GM12801 (cell line): Measurements from ENCODE around the gene OR7C2.

Experiments used
- TF ChIP-seq, protein P1 (sequence below): IDR thresholded peaks from one replicate; pipeline ENCODE4 v1.5.1; 2011; ENCODE audit warnings: control low read depth; ENCODE audit not compliant: insufficient read length; ENCODE audit errors: extremely low read depth

OR7C2 gene

DNA sequence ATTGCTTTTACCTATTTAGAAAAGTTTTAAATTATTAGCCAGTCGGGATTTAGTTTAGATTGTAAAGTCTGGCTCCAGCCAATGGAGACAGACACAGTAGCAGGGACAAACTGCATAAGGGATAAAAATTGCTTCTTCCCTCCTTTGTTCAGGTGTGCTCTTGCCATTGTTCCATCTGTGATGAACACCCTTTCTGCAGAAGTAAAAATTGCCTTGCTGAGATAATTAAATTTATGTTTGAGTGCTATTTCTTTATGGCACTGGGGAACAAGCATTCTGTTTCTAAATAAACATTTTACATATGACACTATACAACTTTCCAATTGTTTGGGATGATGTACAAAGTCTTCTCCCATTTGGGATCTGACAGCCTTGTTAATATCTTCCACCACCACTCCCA lies 18.0 kb downstream of the OR7C2 start:
- TF ChIP-seq, protein P1, sequence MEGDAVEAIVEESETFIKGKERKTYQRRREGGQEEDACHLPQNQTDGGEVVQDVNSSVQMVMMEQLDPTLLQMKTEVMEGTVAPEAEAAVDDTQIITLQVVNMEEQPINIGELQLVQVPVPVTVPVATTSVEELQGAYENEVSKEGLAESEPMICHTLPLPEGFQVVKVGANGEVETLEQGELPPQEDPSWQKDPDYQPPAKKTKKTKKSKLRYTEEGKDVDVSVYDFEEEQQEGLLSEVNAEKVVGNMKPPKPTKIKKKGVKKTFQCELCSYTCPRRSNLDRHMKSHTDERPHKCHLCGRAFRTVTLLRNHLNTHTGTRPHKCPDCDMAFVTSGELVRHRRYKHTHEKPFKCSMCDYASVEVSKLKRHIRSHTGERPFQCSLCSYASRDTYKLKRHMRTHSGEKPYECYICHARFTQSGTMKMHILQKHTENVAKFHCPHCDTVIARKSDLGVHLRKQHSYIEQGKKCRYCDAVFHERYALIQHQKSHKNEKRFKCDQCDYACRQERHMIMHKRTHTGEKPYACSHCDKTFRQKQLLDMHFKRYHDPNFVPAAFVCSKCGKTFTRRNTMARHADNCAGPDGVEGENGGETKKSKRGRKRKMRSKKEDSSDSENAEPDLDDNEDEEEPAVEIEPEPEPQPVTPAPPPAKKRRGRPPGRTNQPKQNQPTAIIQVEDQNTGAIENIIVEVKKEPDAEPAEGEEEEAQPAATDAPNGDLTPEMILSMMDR, result no peak

DNA sequence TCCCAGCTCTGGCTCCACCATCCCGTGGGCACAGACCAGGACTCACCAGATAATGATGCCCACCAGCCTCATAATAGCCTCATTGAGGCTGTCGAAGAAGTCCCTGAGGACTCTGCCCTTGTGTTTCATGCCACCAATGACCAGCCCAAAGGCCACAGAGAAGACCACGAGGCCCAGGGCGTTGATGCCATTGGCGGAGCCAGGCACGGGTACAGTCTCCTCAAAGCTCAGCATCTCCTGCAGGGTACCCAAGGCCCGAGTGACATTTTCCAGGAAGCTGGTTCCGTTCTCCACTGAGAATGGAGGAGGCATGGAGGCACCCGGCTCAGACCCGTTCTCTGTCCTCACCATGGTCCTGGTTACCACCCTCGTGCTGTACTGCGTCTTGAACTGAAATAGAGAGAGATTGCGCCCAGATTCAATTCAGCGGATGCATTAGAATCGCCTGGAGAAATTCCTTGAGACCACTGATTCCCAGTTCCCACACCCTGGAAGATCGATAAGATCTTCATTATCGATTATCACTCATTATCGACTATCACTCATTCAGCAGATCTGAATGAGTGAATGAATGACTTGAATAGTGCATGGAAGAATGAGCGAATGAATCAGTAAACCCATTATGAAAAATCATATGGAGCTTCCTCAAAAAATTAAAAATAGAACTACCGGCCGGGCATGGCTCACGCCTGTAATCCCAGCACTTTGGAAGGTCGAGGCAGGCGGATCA lies 20.8 kb downstream of the OR7C2 start:
- TF ChIP-seq, protein P1, result no peak

GRCh38 chr19:14968247-14968646 lies 27.0 kb downstream of the OR7C2 start:
- TF ChIP-seq, protein P1, result no peak

GRCh38 chr19:14971474-14971873 lies 30.2 kb downstream of the OR7C2 start:
- TF ChIP-seq, protein P1, result no peak

DNA sequence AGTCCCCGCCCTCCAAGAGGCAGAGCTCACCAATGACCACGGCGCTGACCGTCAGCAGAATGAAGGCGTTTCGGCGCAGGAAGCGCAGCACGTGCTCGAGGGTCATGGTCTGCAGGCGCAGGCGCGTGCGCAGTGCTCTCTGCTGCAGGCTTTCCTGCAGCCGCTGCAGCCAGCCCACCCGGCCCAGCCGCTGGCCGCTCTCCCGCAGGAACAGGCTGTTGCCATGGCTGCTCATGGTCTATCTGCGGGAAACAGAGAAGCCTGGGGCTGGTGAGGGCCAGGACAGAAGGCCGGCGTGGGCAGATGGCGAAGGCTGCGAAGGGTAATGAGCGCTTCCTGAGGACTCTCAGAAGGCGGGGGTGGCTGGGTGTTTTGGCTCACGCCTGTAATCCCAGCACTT lies 31.4 kb downstream of the OR7C2 start:
- TF ChIP-seq, protein P1, result no peak

DNA sequence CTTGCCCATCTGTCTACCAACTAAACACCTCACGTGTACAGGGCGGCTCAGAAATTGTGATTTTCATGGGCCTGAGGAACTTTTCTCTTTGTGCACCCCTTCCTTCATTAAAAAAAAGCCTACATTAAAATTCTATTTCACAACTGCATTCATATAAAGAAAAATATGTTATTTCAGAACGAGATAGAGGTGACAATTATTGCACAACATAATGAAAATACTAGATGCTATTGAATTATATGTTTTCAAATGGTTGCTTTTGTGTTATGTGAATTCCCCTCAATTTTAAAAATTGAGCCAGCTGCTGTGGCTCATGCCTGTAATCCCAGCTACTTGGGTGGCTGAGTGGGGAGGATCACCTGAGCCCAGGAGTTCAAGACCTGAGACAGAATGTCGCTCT lies 33.2 kb downstream of the OR7C2 start:
- TF ChIP-seq, protein P1, result no peak

- TF ChIP-seq, protein P1, result no peak
Observed at GRCh38 chr19:14977128-14977527, 35.8 kb downstream of the OR7C2 start.
